GM12874 (cell line): ENCODE results near the gene LINC01488.

Source experiments
- TF ChIP-seq, protein P1 (sequence below): IDR thresholded peaks from 2 replicates; pipeline ENCODE4 v1.5.1; 2011; ENCODE audit warnings: low read depth, mild to moderate bottlenecking, control low read depth, low read length, moderate library complexity; ENCODE audit not compliant: insufficient read depth

The LINC01488 gene

DNA sequence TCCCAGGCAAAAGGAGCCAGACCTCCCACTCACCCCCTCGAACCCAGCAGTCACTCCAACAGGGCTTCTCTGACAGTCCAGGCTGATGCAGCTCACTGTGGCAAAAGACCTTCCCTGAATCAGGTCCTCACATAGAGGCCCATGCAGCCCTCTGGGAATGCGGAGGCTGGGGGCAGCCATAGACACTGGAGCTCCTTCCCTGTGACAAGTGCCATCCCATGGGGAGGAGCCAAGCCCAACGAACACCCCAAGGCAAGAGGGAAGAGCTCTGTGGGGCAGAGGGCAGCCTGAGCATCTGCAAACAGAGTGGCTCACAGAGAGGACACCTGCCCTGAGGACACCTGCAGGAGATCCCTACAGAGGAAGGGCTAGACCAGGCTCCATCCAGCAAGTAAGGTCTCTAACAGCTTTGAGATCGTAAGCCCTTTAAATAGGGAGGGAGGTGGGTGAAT lies at the start of gene LINC01488:
Gene LINC01488 (plus strand): TSS at position 271 of the 452 bp plus-strand sequence.
- TF ChIP-seq, protein P1, sequence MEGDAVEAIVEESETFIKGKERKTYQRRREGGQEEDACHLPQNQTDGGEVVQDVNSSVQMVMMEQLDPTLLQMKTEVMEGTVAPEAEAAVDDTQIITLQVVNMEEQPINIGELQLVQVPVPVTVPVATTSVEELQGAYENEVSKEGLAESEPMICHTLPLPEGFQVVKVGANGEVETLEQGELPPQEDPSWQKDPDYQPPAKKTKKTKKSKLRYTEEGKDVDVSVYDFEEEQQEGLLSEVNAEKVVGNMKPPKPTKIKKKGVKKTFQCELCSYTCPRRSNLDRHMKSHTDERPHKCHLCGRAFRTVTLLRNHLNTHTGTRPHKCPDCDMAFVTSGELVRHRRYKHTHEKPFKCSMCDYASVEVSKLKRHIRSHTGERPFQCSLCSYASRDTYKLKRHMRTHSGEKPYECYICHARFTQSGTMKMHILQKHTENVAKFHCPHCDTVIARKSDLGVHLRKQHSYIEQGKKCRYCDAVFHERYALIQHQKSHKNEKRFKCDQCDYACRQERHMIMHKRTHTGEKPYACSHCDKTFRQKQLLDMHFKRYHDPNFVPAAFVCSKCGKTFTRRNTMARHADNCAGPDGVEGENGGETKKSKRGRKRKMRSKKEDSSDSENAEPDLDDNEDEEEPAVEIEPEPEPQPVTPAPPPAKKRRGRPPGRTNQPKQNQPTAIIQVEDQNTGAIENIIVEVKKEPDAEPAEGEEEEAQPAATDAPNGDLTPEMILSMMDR = no peak

DNA sequence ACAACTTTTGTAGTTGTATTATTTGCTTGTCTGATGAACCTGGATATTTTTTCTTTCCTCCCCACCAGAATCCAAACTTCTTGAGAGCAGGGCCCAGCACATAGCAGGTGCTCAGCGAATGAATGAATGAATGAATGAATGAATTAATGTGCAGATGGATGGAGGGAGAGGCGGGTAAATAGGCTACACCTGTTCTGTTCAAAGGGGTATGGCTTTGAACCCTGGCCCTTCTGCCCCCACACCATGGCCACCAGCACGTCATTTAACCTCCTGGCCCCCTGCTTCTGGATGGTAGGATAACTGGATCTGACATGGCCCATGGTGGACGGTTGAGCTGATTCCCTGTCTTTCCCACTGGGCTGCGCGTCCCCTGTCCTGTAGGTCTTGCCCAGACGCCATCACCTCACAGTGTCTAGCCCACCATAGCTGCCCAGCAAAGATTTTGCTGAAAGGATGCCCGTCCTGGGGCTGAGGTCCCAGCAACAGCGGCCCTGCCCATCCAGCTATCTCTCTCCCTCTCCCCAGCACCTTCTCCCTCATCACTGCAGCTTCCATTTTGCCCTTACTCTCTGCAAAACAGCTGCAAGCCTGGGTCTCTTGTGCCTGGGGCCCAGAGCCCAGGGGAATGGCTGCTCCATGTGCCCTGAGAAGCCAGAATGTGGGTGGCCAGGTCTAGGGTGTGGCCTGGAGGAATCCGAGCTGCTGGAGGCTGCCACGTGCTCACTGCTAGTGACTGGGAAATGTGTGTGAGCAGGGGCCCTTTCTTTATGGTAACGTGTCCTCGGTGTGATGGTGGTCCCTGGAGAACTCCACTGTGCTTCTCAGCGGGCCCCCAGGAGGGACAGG lies 49.3 kb upstream of the LINC01488 start:
- TF ChIP-seq, protein P1 = no peak

DNA sequence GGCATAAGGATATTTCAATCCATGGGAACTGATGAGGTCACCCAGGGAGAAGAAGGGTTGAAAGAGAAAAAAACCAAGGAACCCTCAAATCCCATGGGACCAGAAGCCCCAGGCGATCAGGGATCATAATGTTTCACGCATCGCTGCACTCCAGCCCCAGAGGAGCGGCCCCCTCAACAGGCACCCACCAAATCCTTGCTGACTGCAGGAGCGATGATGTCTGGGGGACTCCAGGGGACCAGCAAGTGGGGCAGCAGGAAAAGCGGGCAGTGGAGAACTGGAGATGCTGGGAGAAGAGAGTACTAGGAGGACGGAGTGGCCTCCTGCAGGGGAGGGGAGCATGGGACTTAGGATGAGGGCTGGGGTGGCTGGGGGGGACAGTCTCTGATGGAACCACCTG lies 47.7 kb upstream of the LINC01488 start:
- TF ChIP-seq, protein P1 = no peak

DNA sequence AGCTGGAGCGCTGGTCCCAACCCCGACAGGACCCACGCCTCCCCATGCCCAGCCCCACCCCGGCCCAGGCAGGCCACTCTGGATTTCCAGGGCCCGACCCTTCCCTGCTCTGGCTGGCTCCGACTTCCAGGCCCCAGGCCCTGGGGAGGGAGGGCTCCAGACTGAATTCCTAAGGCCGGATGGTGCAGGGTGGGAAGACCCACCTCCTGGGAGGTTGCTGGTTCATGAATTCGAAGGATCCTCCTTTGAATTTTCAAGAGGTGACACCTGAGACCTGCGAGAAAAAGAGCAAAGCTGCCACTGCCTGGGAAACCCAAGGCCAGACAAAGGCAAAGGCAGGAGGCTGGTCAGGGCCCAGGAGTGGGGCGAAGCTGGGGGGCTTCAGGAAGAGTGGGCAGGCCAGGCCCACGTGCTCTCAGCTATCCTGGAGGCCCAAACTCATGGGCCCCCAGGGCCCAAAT lies 47.0 kb upstream of the LINC01488 start:
- TF ChIP-seq, protein P1 = no peak

DNA sequence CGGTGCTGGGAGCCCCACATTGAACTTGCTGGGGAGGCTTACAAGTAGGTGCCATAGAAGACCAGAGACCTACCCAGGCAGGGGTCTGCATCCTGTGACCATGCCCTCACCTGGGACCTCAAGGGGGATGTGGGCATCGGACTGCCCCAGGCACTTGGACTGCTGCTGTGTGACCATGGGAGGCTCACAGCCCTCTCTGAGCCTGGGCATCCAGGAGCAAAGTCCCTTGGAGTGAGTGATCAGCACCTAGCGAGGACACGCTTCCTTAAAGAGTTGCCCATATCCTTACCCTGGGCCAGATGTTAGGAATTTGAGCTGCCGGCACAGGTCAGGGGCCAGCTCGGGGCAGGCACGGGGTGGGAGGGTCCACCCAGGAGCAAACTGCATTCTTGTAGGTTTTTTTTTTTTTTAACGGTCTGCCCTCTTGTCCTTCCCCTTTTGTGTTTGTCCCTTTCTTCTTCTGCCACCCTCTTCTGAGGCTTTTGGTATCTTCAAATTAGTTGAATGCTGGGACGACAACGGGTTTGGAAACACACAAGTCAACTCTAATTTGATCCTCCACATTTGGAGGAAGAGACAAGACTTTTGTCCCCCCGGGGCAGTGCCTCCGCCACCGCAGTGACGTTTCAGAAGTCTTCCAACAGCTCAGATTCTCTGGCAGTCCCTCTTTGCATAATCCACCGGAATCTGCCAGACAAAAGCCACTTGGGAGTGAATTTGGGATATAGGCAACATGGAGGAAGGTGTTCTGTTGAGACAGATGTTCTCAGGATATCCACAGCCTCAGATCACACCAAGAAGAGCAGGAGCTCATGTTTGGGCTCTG lies 46.1 kb upstream of the LINC01488 start:
- TF ChIP-seq, protein P1 = no peak

DNA sequence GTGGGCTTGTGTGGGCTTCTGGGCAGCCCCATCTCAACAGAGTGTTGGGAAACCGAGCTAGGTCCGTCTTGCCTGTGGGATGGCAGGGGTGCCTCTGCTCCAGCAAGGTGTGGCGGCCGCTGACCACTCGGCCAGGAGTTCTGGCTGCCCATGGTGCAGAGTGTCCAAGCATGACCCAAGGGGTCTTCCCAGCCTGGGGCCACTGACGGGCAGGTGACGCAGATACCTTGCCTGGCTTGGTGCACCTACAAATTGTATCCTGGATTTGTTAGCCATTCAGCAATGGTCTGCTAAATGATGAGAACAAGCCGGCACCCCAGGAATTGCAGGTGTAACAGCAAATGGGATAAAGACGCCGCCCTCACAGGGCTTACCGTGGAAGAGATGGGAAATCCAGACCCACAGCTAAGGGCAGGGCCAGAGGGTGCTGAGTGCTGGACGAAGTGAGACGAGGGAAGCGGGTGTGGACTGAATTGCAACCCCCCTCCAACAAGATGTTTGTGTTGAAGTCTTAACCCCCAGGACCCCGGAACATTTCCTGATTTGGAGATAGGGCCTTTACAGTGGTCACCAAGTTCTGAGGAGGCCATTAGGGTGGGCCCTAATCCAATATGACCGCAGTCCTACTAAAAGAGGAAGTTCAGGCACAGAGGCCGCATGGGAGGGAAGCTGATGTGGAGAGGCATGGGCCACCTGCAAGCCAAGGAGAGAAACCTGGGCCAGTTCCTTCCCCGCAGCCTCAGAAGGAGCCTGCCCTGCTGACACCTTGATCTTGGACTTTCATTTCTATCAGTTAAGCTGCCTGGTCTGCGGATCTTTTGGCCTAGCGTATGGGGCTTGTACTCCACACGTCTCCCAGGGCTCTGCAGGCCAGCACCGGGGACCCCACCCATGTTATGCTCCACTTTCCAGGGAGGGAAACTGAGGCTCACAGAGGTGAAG lies 45.2 kb upstream of the LINC01488 start:
- TF ChIP-seq, protein P1 = no peak
